ENCODE measurements around the gene ZNF107.

ZNF107 gene

GRCh38 chr7:64665980-64666662, at the start of gene ZNF107:
Gene ZNF107, plus strand, starts transcription at chr7:64666133. Its CDS starts 150 bp downstream, at chr7:64666283.
- DNase-seq (ENCODE audit: low read depth in 2 of 2): peak; percentile 71 to 74

DNA sequence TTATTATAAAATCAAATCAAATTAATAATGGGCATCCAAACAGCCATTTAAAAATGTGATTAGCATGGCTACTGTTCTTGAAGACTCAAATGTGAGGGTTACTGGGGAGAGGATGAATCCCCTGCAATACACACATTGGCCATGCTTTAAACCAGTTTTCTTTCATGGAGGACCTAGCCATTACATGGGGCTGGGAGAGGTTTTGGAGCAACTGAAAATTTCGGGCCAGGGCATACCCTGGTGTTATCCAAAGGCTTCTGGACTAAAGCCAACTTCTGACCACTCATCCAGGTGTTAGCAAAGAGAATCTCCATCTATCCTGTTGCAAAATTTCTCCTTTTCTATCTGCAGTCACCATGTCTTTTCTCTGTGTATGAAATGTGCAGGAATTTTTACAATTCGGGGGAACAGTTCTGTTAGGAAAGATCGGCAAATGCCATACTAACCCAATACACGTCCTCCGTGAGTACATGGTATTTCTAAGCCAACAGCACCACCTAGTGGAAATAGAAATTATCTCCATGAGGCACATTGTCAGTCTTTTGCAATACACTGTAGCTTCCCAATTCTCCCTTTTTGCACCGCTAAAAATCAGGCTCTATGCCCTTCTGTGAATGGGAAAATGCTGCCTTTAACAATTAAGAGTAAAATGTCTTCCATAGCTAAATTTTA, 47.0 kb upstream of the ZNF107 start:
- DNase-seq (ENCODE audit: low read depth in 2 of 2): no peak

- no peak for DNase-seq (ENCODE audit: low read depth in 2 of 2)
Observed at GRCh38 chr7:64619705-64620104, 46.2 kb upstream of the ZNF107 start.

GRCh38 chr7:64621656-64622055, 44.3 kb upstream of the ZNF107 start:
- no peak for DNase-seq (ENCODE audit: low read depth in 2 of 2)

- DNase-seq (ENCODE audit: low read depth in 2 of 2): no peak
Observed at GRCh38 chr7:64625114-64626082, 40.5 kb upstream of the ZNF107 start.

DNA sequence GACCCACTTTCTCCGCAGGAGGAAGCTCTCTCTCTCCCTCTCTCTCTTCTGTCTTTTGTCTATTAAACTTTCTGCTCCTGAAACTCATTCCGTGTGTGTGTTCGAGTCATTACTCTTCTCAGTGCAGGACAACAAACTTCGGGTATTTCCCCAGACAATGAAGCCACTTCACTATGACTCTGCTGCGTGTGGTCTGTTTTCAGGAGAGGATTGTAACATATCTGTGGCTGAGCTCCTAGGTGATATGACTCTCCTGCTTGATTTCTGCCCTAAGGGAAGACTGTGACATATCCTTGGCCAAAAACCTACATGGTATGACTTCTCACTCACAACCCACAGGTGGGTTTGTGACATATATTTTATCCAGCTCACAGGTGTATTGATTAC, 39.9 kb upstream of the ZNF107 start:
- DNase-seq (ENCODE audit: low read depth in 2 of 2): no peak

DNA sequence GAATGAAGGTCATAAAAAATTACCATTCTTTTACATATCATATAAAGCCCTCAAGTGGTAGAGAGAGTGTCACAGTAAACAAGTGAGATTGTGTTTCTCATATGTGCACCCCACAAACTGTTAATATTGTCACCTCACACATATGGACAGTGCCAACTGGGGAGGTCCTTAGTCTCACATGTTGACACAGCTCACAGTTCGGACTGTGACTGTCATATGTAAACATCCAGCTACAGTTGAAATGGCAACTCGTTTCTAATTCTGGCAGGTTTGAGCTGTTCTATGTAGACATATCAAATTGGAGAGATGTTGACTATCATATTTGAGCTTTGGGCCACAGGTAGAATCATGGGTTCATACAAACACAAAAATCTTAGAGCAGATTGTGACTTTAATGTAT, 39.4 kb upstream of the ZNF107 start:
- DNase-seq (ENCODE audit: low read depth in 2 of 2): no peak

- no peak for DNase-seq (ENCODE audit: low read depth in 2 of 2)
Observed at GRCh38 chr7:64628192-64628591, 37.7 kb upstream of the ZNF107 start.

GRCh38 chr7:64628721-64629120, 37.2 kb upstream of the ZNF107 start:
- no peak for DNase-seq (ENCODE audit: low read depth in 2 of 2)

DNA sequence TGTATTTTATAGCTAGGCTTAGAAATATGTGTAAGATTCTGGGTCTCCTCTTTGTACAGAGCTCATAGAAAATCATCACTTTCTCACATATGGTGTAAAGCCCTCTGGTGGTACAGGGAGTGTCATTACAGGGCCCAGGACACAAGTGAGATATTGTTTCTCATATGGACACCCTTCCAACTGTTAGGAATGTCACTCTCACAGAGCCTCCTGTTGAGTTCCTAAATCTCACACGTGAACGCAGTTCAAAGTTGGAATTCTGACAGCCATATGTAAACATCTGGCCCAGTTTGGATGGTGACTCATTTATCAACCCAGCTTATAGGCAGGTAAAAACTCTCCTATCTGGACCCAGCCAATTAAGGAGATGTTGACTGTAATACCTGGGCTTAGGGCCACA, 35.4 kb upstream of the ZNF107 start:
- DNase-seq (ENCODE audit: low read depth in 2 of 2): no peak

DNA sequence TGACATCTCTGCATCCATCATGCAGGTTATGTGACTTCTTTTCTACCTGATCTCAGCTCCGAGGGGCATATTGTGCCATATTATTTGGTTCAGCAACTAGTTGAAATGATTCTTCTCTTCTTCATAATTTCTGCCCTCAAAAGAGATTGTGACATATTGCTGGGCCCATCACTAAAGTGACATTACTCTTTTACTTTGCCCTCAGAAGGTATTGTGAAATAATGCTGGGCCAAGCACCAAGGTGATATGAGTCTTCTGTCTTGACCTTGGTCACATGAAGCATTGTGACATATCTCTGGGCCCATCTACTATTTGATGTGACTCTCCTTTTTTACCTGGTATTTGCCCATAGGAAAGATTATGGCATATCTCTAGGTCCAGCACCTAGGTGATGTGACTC, 33.9 kb upstream of the ZNF107 start:
- DNase-seq (ENCODE audit: low read depth in 2 of 2): no peak

- DNase-seq (ENCODE audit: low read depth in 2 of 2): no peak
Observed at GRCh38 chr7:64633401-64633800, 32.5 kb upstream of the ZNF107 start.

DNA sequence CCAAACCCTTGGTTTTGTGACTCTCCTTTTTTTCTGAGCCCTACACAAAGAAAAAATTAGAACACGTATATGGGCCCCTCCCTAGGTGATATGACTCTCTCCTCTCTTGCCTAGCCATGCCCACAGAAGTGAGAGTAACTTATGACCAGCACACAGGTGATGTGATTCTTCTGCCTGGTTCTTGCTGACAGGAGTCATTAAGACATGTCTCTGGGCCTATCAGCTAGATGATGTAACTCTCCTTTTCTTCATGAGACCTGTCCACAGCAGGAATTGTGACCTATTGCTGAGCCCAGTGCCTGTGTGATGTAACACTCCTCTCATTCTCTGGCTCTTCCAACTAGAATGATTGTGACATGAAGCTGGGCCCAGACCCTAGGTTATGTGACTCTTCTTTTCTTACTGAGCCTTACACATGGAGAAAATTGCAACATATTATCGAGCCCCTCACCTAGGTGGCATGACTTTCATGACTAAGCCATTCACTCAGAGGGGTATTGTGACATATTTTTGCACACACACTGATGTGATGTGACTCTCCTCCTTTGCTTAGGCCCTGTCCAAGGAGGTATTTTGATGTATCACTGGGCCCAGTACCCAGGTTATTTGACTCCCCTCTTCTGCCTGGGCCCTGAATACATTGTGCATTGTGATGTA, 31.4 kb upstream of the ZNF107 start:
- DNase-seq (ENCODE audit: low read depth in 2 of 2): no peak

DNA sequence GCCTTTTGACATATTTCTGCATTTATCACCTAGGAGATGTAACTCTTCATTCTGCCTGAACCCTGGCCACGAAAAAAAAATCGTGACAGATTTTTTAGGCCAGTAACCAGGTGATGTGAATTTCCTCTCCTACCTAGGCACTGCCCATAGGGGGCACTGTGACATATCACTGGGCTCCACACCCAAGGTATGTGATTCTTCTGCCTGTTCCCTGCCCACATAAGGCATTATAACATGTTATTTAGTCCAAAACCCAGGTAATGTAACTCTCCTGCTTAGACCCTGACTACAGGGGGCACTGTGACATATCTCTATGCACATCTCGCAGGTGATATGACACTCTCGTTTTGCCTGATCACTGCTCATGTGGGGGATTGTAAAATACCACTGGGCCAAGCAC, 29.5 kb upstream of the ZNF107 start:
- DNase-seq (ENCODE audit: low read depth in 2 of 2): no peak

- no peak for DNase-seq (ENCODE audit: low read depth in 2 of 2)
Observed at GRCh38 chr7:64637521-64638445, 28.1 kb upstream of the ZNF107 start.

- no peak for DNase-seq (ENCODE audit: low read depth in 2 of 2)
Observed at GRCh38 chr7:64638822-64639221, 27.1 kb upstream of the ZNF107 start.

- no peak for DNase-seq (ENCODE audit: low read depth in 2 of 2)
Observed at GRCh38 chr7:64639267-64640001, 26.5 kb upstream of the ZNF107 start.

DNA sequence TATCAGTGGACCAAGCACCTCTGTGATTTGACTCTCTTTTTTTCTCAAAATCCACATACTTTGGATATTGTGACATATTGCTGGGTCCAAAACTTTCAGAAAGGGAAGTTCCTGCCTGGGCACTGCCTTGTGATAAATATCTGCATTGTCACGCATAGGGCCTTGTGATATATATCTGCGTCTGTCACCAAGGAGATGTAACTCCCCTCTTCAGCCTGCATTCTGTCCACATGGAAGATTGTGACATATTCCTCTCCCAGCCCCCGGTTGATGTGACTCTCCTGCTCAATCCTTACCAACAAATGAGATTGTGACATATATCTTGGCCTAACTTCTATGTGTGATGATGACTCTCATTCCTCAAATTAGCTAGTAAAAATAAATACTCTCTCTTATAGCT, 25.4 kb upstream of the ZNF107 start:
- no peak for DNase-seq (ENCODE audit: low read depth in 2 of 2)

GRCh38 chr7:64642046-64642445, 23.9 kb upstream of the ZNF107 start:
- DNase-seq (ENCODE audit: low read depth in 2 of 2): no peak

DNA sequence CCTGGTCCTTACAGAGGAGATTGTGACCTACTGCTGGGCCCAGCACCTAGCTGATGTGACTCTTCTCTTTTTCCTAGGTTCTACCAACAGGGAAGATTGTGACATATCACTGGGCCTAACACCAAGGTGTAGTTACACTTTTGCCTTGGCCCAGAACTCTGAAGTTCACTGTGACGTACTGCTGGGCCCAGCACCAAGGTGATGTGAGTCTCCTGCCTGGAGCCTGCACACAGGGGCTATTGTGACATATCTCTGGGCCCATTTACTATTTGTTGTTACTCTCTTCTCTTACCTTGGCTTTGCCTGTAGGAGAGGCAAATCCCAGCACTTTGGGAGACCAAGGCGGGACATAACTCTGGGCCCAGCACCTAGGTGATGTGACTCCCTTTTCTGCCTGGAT, 23.1 kb upstream of the ZNF107 start:
- no peak for DNase-seq (ENCODE audit: low read depth in 2 of 2)

Data from stimulated activated CD8-positive, alpha-beta memory T cell treated with anti-CD3 and anti-CD28 coated beads, Interleukin-2, amount 100 ng/mL, for 1 hour (primary cell).